GM19025 (cell line): ENCODE results near the gene PLCE1.
"Not testable (repeated sequence)": the region's sequence is repeated elsewhere in the genome, so short reads cannot be mapped to it uniquely, and the experiment has no call there.

Source experiments
- ATAC-seq: cut with Tn5 transposase; IDR thresholded peaks from one replicate; pipeline ENCODE4 v1.9.1; 2021; ENCODE audit warnings: mild to moderate bottlenecking, low read depth, moderate library complexity; ENCODE audit not compliant: unreplicated experiment

The PLCE1 gene

GRCh38 chr10:93993782-93994437 is at the start of gene PLCE1:
Gene PLCE1, plus strand, starts transcription at chr10:93993931. Its CDS starts 37,116 bp downstream, at chr10:94031047.
- no peak for ATAC-seq

- ATAC-seq: no peak
These were observed 47.9 kb upstream of the PLCE1 start for GRCh38 chr10:93945819-93946218.

GRCh38 chr10:93947055-93947454 is 46.7 kb upstream of the PLCE1 start:
- ATAC-seq: no peak

GRCh38 chr10:93947524-93947923 is 46.2 kb upstream of the PLCE1 start:
- no peak for ATAC-seq

GRCh38 chr10:93951905-93952304 is 41.8 kb upstream of the PLCE1 start:
- no peak for ATAC-seq

GRCh38 chr10:93954299-93954698 is 39.4 kb upstream of the PLCE1 start:
- ATAC-seq: no peak

GRCh38 chr10:93954726-93955363 is 38.9 kb upstream of the PLCE1 start:
- no peak for ATAC-seq

- ATAC-seq: no peak
These were observed 34.9 kb upstream of the PLCE1 start for GRCh38 chr10:93958834-93959233.

- ATAC-seq: not testable (repeated sequence)
These were observed 32.7 kb upstream of the PLCE1 start for GRCh38 chr10:93960988-93961387.

- no peak for ATAC-seq
These were observed 30.8 kb upstream of the PLCE1 start for GRCh38 chr10:93962973-93963372.

GRCh38 chr10:93963434-93963833 is 30.3 kb upstream of the PLCE1 start:
- ATAC-seq: no peak

- ATAC-seq: no peak
These were observed 27.8 kb upstream of the PLCE1 start for GRCh38 chr10:93965911-93966310.

- ATAC-seq: no peak
These were observed 26.0 kb upstream of the PLCE1 start for GRCh38 chr10:93967756-93968155.

GRCh38 chr10:93968540-93968945 is 25.2 kb upstream of the PLCE1 start:
- no peak for ATAC-seq

- ATAC-seq: not testable (repeated sequence)
These were observed 23.2 kb upstream of the PLCE1 start for GRCh38 chr10:93970433-93971010.

- no peak for ATAC-seq
These were observed 19.8 kb upstream of the PLCE1 start for GRCh38 chr10:93973748-93974445.

GRCh38 chr10:93977442-93977841 is 16.3 kb upstream of the PLCE1 start:
- ATAC-seq: no peak

- no peak for ATAC-seq
These were observed 13.2 kb upstream of the PLCE1 start for GRCh38 chr10:93980486-93980885.

GRCh38 chr10:93991114-93991513 is 2.6 kb upstream of the PLCE1 start:
- ATAC-seq: no peak

GRCh38 chr10:93991596-93992284 is 2.0 kb upstream of the PLCE1 start:
- no peak for ATAC-seq
